ENCODE measurements around the gene ZGPAT. TPM values are rescaled to one million over a fixed set of nuclear protein-coding genes. Genes with fewer than 3 reads are reported as not detected.
A peak's percentile ranks its signal among the peaks of the same experiment; 100 is the strongest.

Gene ZGPAT
- total RNA-seq (2021): 25.5 and 27.6 TPM in 2 replicates
- long read RNA-seq, transcript ZGPAT-203 (7 exons, 1,896 nt): minor isoform, 5 of 186 reads
- long read RNA-seq, transcript ZGPAT-204 (7 exons, 1,890 nt): minor isoform, 44 of 186 reads
- long read RNA-seq, transcript ZGPAT-202 (7 exons, 1,871 nt): major isoform, 88 of 186 reads
- long read RNA-seq, partial matches to known transcripts: 8 of 186 reads
- long read RNA-seq, other reads (novel, unspliced or antisense): 34 of 186 reads

GRCh38 chr20:63707558-63708300, at the start of gene ZGPAT, which contains the start of gene ARFRP1:
Gene ZGPAT, plus strand, starts transcription at chr20:63708039. Its CDS starts 542 bp downstream, at chr20:63708581.
Gene ARFRP1, minus strand, starts transcription at chr20:63707976. Its CDS starts 885 bp downstream, at chr20:63707091.
- no peak for TF ChIP-seq CTCF (conservative IDR thresholded peaks at IDR 0.05)
- Histone ChIP-seq H2AFZ (ENCODE audit: low read length) (no peak within 1 kb of the TSS), H4K91ac (ENCODE audit: insufficient read length, low read depth, low read length) (no peak within 1 kb of the TSS), H3K9ac (ENCODE audit: extremely low read depth, insufficient read length, low read length) (peak within 1 kb of the TSS; percentile 35), H3K4me1 (ENCODE audit: insufficient read depth, low read length) (no peaks in the 10 kb centered on the region), H3K23ac (ENCODE audit: insufficient read length, low read depth, low read length) (no peak within 1 kb of the TSS), H3K56ac (ENCODE audit: insufficient read length, low read depth, low read length) (no peak within 1 kb of the TSS), H2BK5ac (ENCODE audit: insufficient read length, low read length) (no peak within 1 kb of the TSS), H3K23me2 (ENCODE audit: insufficient read length, low read depth, low read length, poor library complexity, severe bottlenecking) (peaks cover 12% of the 10 kb centered on the region), H2BK15ac (ENCODE audit: low read depth, low read length) (no peak within 1 kb of the TSS), H4K5ac (ENCODE audit: insufficient read length, low read depth, low read length) (no peak within 1 kb of the TSS), H2BK12ac (ENCODE audit: insufficient read length, low read depth, low read length) (no peak within 1 kb of the TSS), H3K4ac (ENCODE audit: low read depth, low read length) (no peak within 1 kb of the TSS), H3K9me3 (ENCODE audit: control insufficient read depth, low read depth, low read length) (no peaks in the 10 kb centered on the region), H3K14ac (ENCODE audit: insufficient read depth, low read length) (peak within 1 kb of the TSS; percentile 68; the same call in 1 of the 2 replicates), H3T11ph (ENCODE audit: low read length) (no peak within 1 kb of the TSS), H3K79me2 (ENCODE audit: insufficient read depth, low read length) (peaks cover 11% of the 10 kb centered on the region; the same call in 1 of the 2 replicates), H4K20me1 (ENCODE audit: control insufficient read depth, insufficient read depth, insufficient read length) (no peaks in the 10 kb centered on the region), H3K27me3 (ENCODE audit: insufficient read depth, low read length) (no peaks in the 10 kb centered on the region), H2AK5ac (ENCODE audit: insufficient read length, low read length) (no peak within 1 kb of the TSS), H2BK20ac (ENCODE audit: low read depth, low read length, poor library complexity, severe bottlenecking) (no peak within 1 kb of the TSS), H2BK120ac (ENCODE audit: low read depth, low read length, poor library complexity, severe bottlenecking) (no peak within 1 kb of the TSS), H3K79me1 (ENCODE audit: insufficient read depth, low read depth, low read length, poor library complexity, severe bottlenecking) (peaks cover 4% of the 10 kb centered on the region), H3K18ac (ENCODE audit: insufficient read length, low read depth, low read length) (no peak within 1 kb of the TSS), H3K4me2 (ENCODE audit: insufficient read depth, insufficient read length, low read length) (peak within 1 kb of the TSS; percentile 90), H3K27ac (ENCODE audit: insufficient read length, low read depth, low read length) (no peak within 1 kb of the TSS), H4K8ac (replicated peaks; ENCODE audit: insufficient read length, low read depth, low read length) (no peak within 1 kb of the TSS)
- no peaks in the 10 kb centered on the region for H3K27me3 Mint-ChIP-seq (ENCODE audit: low read depth)
- WGBS (ENCODE audit: extremely low coverage, insufficient read length, low lambda C conversion rate): no CpG with 5 or more reads among the region's 98 CpGs
- peaks cover 48 to 64% (median 63%) of the 10 kb centered on the region in 3 experiments for H3K36me3 Mint-ChIP-seq (ENCODE audit: insufficient read depth in 1 of 3, low read depth in 3 of 3)
- peak within 1 kb of the TSS; percentile 63 to 81 (median 64); a peak in 5 of 7 replicates for H3K27ac Mint-ChIP-seq
- peaks cover 0 to 3% of the 10 kb centered on the region in 2 experiments; a peak in 1 of 5 replicates for H3K9me3 Mint-ChIP-seq
- H3K4me1 Mint-ChIP-seq: peaks cover 8 to 16% of the 10 kb centered on the region in 2 experiments
- peak; percentile 84 for DNase-seq
- peak within 1 kb of the TSS; percentile 89 to 91 for H3K4me3 Mint-ChIP-seq

Measured in H9 (cell line).